CD4-positive, CD25-positive, alpha-beta regulatory T cell (primary cell): ENCODE measurements around the gene PTPRN2. TPM values are rescaled to one million over a fixed set of nuclear protein-coding genes. Genes with fewer than 3 reads are reported as not detected.
"Not testable (repeated sequence)": the region's sequence is repeated elsewhere in the genome, so short reads cannot be mapped to it uniquely, and the experiment has no call there.

Source experiments
- ATAC-seq, 2 donors: fragments of 150-1000 bp; cut with Tn5 transposase; one replicate each; pipeline ENCODE4 v1.10.0; 2021; ENCODE audit warnings: low read depth in 2 of 2, moderate number of reproducible peaks in 2 of 2, moderate library complexity in 1 of 2
- DNase-seq, 3 donors: peaks; one replicate each; pipeline versions ENCODE4 v3.0.0 to v3.0.0-alpha.2; 2012 to 2022; ENCODE audit warnings: mixed read lengths in 1 of 3
- H3K27ac ChIP-seq: one replicate; pipeline ENCODE4 v1.7.0; 2013; ENCODE audit warnings: mild to moderate bottlenecking, low read length; ENCODE audit not compliant: insufficient read depth, poor library complexity, severe bottlenecking
- H3K27me3 ChIP-seq: one replicate; pipeline ENCODE4 v1.7.0; 2013; ENCODE audit warnings: low read length; ENCODE audit not compliant: control insufficient read depth, insufficient read depth
- H3K36me3 ChIP-seq: one replicate; pipeline ENCODE4 v1.7.0; 2013; ENCODE audit warnings: mild to moderate bottlenecking, low read length, moderate library complexity; ENCODE audit not compliant: control insufficient read depth, insufficient read depth
- H3K4me1 ChIP-seq: 2 replicates; pipeline ENCODE4 v1.7.0; 2013; ENCODE audit warnings: mild to moderate bottlenecking, low read length; ENCODE audit not compliant: insufficient read depth, control insufficient read depth, poor library complexity, severe bottlenecking
- H3K4me3 ChIP-seq: one replicate; pipeline ENCODE4 v1.7.0; 2013; ENCODE audit warnings: low read depth, mild to moderate bottlenecking, low read length, moderate library complexity
- H3K9me3 ChIP-seq, 2 experiments: 1 replicate in 1 of 2; 2 replicates in 1 of 2; pipeline ENCODE4 v1.7.0; 2013; ENCODE audit warnings: low read length in 2 of 2, mild to moderate bottlenecking in 1 of 2, moderate library complexity in 1 of 2; ENCODE audit not compliant: control insufficient read depth in 2 of 2
- H3K27ac Mint-ChIP-seq, 3 donors: one replicate each; pipeline ENCODE4 v1.8.0; 2020 to 2022; ENCODE audit warnings: mild to moderate bottlenecking in 3 of 3, mixed read lengths in 3 of 3, moderate library complexity in 2 of 3
- H3K27me3 Mint-ChIP-seq: one replicate; pipeline ENCODE4 v1.8.0; 2022; ENCODE audit warnings: mild to moderate bottlenecking, mixed read lengths
- H3K36me3 Mint-ChIP-seq: one replicate; pipeline ENCODE4 v1.8.0; 2020; ENCODE audit warnings: mixed read lengths
- H3K4me1 Mint-ChIP-seq, 4 donors: one replicate each; pipeline ENCODE4 v1.8.0; 2020 to 2022; ENCODE audit warnings: mixed read lengths in 4 of 4, mild to moderate bottlenecking in 1 of 4
- H3K4me3 Mint-ChIP-seq, 4 donors: one replicate each; pipeline ENCODE4 v1.8.0; 2020 to 2022; ENCODE audit warnings: mild to moderate bottlenecking in 4 of 4, mixed read lengths in 4 of 4, moderate library complexity in 3 of 4
- H3K9me3 Mint-ChIP-seq, 7 donors: one replicate each; pipeline ENCODE4 v1.8.0; 2020 to 2022; ENCODE audit warnings: mixed read lengths in 7 of 7, mild to moderate bottlenecking in 3 of 7, moderate library complexity in 2 of 7
- polyA plus RNA-seq, 4 donors: library from polyadenylated mRNA; unstranded; fragments of 300-500 nt; fragmentation: Illumina TruSeq; gene quantifications; one replicate each; pipeline ENCODE4 v1.2.3, GENCODE V29; 2021
- total RNA-seq: library from RNA; stranded (reverse); gene quantifications from one replicate; pipeline ENCODE4 v1.2.3, GENCODE V29; 2022

The PTPRN2 gene
- total and polyA plus RNA-seq, 5 donors from 2014 or later = 1.6 to 4.7 (median 2.7) TPM

DNA sequence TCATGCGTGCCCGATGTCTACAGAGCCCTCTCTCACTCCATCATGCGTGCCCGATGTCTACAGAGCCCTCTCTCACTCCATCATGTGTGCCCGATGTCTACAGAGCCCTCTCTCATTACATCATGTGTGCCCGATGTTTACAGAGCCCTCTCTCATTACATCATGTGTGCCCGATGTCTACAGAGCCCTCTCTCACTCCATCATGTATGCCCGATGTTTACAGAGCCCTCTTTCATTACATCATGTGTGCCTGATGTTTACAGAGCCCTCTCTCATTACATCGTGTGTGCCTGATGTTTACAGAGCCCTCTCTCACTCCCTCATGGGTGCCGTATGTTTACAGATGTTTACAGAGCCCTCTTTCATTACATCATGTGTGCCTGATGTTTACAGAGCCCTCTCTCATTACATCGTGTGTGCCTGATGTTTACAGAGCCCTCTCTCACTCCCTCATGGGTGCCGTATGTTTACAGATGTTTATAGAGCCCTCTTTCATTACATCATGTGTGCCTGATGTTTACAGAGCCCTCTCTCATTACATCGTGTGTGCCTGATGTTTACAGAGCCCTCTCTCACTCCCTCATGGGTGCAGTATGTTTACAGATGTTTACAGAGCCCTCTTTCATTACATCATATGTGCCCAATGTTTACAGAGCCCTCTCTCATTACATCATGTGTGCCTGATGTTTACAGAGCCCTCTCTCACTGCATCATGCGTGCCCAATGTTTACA is 739.7 kb downstream of the PTPRN2 start:
- not testable (repeated sequence) for H3K27ac Mint-ChIP-seq, H3K36me3 Mint-ChIP-seq, H3K4me3 ChIP-seq, H3K4me3 Mint-ChIP-seq, DNase-seq, H3K27me3 Mint-ChIP-seq, H3K4me1 ChIP-seq, H3K27me3 ChIP-seq, H3K9me3 Mint-ChIP-seq, H3K9me3 ChIP-seq, ATAC-seq, H3K36me3 ChIP-seq, H3K27ac ChIP-seq
- H3K4me1 Mint-ChIP-seq = peaks cover 5 to 21% (median 12%) of the 10 kb centered on the region in 4 donors

DNA sequence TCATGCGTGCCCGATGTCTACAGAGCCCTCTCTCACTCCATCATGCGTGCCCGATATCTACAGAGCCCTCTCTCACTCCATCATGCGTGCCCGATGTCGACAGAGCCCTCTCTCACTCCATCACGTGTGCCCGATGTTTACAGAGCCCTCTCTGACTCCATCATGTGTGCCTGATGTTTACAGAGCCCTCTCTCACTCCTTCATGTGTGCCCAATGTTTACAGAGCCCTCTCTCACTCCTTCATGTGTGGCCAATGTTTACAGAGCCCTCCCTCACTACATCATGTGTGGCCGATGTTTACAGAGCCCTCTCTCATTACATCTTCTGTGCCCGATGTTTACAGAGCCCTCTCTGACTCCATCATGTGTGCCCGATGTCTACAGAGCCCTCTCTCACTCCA is 740.9 kb downstream of the PTPRN2 start:
- H3K36me3 Mint-ChIP-seq, DNase-seq, H3K4me3 Mint-ChIP-seq, H3K4me3 ChIP-seq, H3K27ac ChIP-seq, H3K9me3 Mint-ChIP-seq, H3K4me1 ChIP-seq, H3K27me3 ChIP-seq, ATAC-seq, H3K36me3 ChIP-seq, H3K9me3 ChIP-seq, H3K27ac Mint-ChIP-seq, H3K27me3 Mint-ChIP-seq: not testable (repeated sequence)
- peaks cover 3 to 14% (median 6%) of the 10 kb centered on the region in 4 donors for H3K4me1 Mint-ChIP-seq

GRCh38 chr7:157846271-157846670 is 741.4 kb downstream of the PTPRN2 start:
- no peak overlapping the region for H3K27ac ChIP-seq
- Mint-ChIP-seq H3K4me3 (no peak overlapping the region), H3K27me3 (peaks cover 7% of the 10 kb centered on the region), H3K36me3 (no peaks in the 10 kb centered on the region), H3K9me3 (peaks cover 0 to 2% (median 0%) of the 10 kb centered on the region in 7 donors), H3K4me1 (peaks cover 0 to 9% (median 2%) of the 10 kb centered on the region in 4 donors), H3K27ac (no peak overlapping the region)
- DNase-seq = no peak
- H3K27me3 ChIP-seq = no peaks in the 10 kb centered on the region
- peaks cover 3% of the 10 kb centered on the region for H3K4me1 ChIP-seq
- no peak overlapping the region for H3K4me3 ChIP-seq
- ATAC-seq = no peak
- no peaks in the 10 kb centered on the region for H3K9me3 ChIP-seq
- H3K36me3 ChIP-seq = no peaks in the 10 kb centered on the region

DNA sequence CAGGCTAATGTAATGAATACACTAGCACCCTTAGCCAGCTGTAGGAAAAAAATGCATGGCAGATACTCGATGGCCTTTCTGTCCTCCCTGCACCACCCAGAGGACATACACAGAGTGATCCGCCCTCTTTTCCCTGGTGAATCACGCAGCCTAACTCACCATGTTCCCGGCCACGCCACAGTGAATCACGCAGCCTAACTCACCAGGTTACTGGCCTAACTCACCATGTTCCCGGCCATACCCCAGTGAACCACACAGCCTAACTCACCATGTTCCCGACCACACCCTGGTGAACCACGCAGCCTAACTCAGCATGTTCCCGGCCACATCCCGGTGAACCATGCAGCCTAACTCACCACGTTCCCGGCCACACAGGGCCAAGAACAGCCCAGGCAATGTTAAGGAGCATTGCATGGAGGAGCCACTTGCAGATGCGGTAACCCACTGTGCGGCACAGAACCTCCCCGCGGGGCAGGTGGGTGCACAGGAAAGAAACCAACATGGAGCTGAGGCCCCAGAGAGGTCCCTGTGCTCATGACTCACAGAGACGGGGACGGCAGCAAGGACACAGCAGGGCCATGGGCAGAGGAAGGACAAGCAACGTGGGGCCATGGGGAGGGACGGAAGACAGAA is 742.3 kb downstream of the PTPRN2 start:
- no peak overlapping the region for H3K4me3 ChIP-seq
- Mint-ChIP-seq H3K9me3 (peaks cover 0 to 2% (median 0%) of the 10 kb centered on the region in 7 donors), H3K27me3 (peaks cover 7% of the 10 kb centered on the region), H3K36me3 (no peaks in the 10 kb centered on the region), H3K27ac (no peak overlapping the region), H3K4me3 (peak overlapping the region in 1 of 4 donors; percentile 52), H3K4me1 (no peaks in the 10 kb centered on the region)
- ATAC-seq (no peak), DNase-seq (no peak)
- H3K36me3 ChIP-seq = no peaks in the 10 kb centered on the region
- H3K27ac ChIP-seq = no peak overlapping the region
- no peaks in the 10 kb centered on the region for H3K4me1 ChIP-seq
- H3K9me3 ChIP-seq = no peaks in the 10 kb centered on the region
- H3K27me3 ChIP-seq = no peaks in the 10 kb centered on the region

DNA sequence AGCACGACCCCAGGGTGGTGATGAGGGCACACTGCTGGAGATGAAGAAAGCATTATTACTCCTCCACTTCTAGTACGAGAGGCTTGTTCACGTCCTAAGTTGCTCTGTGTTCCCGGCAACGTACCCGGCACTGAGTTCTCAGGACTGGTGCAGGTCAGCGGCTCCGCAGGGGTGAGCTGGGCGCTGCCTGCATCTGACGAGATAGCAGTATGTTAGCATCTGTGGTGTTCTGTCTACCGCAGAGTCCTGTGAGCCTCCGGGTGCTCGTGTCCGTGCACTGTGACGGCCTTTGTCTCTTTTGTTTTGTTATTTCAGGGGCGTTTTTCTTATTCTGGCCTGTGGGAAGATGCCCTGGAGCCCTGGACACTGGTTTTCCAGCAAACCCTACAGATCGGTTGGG is 743.0 kb downstream of the PTPRN2 start:
- ATAC-seq (no peak), DNase-seq (no peak)
- Mint-ChIP-seq H3K27ac (no peak overlapping the region), H3K9me3 (peaks cover 0 to 2% (median 0%) of the 10 kb centered on the region in 7 donors), H3K4me3 (no peak overlapping the region), H3K4me1 (no peaks in the 10 kb centered on the region), H3K36me3 (no peaks in the 10 kb centered on the region), H3K27me3 (peaks cover 7% of the 10 kb centered on the region)
- H3K9me3 ChIP-seq = no peaks in the 10 kb centered on the region
- H3K4me1 ChIP-seq = no peaks in the 10 kb centered on the region
- no peak overlapping the region for H3K4me3 ChIP-seq
- no peaks in the 10 kb centered on the region for H3K27me3 ChIP-seq
- no peak overlapping the region for H3K27ac ChIP-seq
- no peaks in the 10 kb centered on the region for H3K36me3 ChIP-seq

- Histone ChIP-seq H3K4me3 (no peak overlapping the region), H3K36me3 (no peaks in the 10 kb centered on the region), H3K27me3 (no peaks in the 10 kb centered on the region), H3K4me1 (no peaks in the 10 kb centered on the region), H3K27ac (no peak overlapping the region), H3K9me3 (no peaks in the 10 kb centered on the region)
- no peaks in the 10 kb centered on the region for H3K4me1 Mint-ChIP-seq
- DNase-seq = no peak
- no peak for ATAC-seq
- H3K27me3 Mint-ChIP-seq = peaks cover 7% of the 10 kb centered on the region
- H3K9me3 Mint-ChIP-seq = peaks cover 0 to 2% (median 0%) of the 10 kb centered on the region in 7 donors
- H3K36me3 Mint-ChIP-seq = no peaks in the 10 kb centered on the region
- no peak overlapping the region for H3K4me3 Mint-ChIP-seq
- H3K27ac Mint-ChIP-seq = peak overlapping the region in 1 of 3 donors; percentile 25
Observed at GRCh38 chr7:157844141-157844540, 743.5 kb downstream of the PTPRN2 start.

DNA sequence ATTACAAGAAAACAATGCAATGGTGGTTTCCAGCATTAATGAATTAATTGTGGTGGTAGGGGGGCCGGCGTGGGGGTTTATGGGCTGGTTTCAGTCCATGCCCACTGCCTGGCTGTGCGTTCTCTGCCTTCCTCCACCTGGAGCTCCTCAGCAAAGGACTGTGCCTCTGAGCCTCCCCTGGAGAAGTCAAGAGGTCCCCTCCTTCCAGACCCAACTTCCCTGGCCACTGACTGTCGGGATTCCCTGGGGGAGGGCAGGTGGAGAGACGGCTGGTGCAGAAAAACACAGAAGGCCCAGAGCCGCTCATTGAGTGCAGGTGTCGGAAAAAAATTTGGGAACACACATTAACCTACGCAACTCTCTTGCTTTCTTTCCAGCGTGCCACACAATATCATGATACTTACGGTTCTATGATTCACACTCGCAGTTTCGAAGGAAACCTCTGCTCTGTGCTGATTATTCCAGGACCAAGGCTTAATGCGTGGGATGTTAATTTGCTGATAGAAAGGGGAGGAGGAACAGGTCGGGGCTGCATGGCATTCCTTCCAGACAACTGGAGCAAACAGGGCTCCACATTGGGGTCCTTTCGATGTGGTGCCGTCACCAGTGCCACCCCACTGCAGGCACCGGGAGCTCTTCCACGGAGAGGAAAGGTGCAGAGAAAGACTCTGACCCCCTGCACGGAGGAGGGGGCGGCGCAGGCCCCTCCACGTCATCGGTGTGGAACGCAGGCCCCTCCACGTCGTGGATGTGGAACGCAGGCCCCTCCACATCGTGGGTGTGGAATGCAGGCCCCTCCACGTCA is 744.1 kb downstream of the PTPRN2 start:
- H3K4me1 ChIP-seq = no peaks in the 10 kb centered on the region
- Mint-ChIP-seq H3K4me1 (no peaks in the 10 kb centered on the region), H3K27me3 (peaks cover 7% of the 10 kb centered on the region), H3K36me3 (no peaks in the 10 kb centered on the region), H3K4me3 (no peak overlapping the region), H3K9me3 (peaks cover 0 to 2% (median 0%) of the 10 kb centered on the region in 7 donors), H3K27ac (no peak overlapping the region)
- no peaks in the 10 kb centered on the region for H3K36me3 ChIP-seq
- H3K9me3 ChIP-seq = no peaks in the 10 kb centered on the region
- DNase-seq = no peak
- no peak overlapping the region for H3K27ac ChIP-seq
- no peak for ATAC-seq
- no peaks in the 10 kb centered on the region for H3K27me3 ChIP-seq
- no peak overlapping the region for H3K4me3 ChIP-seq
